KG1 (cell line): ENCODE results near the gene DPH5.
"Not testable (repeated sequence)": the region's sequence is repeated elsewhere in the genome, so short reads cannot be mapped to it uniquely, and the experiment has no call there.

Source experiments
- DNase-seq: peaks from one replicate; lab custom pipeline; 2025; lab: John Stamatoyannopoulos, UW

The DPH5 gene

GRCh38 chr1:100982793-100983192, 42.8 kb downstream of the DPH5 start:
- no peak for DNase-seq

- DNase-seq, result no peak
Measured at GRCh38 chr1:100979631-100980030, 46.0 kb downstream of the DPH5 start.

GRCh38 chr1:100976936-100977335, 48.6 kb downstream of the DPH5 start:
- DNase-seq, result no peak

GRCh38 chr1:100972185-100972584, 53.4 kb downstream of the DPH5 start:
- no peak for DNase-seq

GRCh38 chr1:100971021-100971420, 54.6 kb downstream of the DPH5 start:
- DNase-seq, result no peak

GRCh38 chr1:100969327-100969726, 56.3 kb downstream of the DPH5 start:
- DNase-seq, result no peak

GRCh38 chr1:100968621-100969020, 57.0 kb downstream of the DPH5 start:
- no peak for DNase-seq

GRCh38 chr1:100960098-100960497, 65.5 kb downstream of the DPH5 start:
- DNase-seq, result no peak

- DNase-seq, result no peak
Measured at GRCh38 chr1:100959502-100960060, 66.0 kb downstream of the DPH5 start.

GRCh38 chr1:100955322-100955721, 70.3 kb downstream of the DPH5 start:
- DNase-seq, result no peak

GRCh38 chr1:100953960-100954730, 71.4 kb downstream of the DPH5 start:
- no peak for DNase-seq

GRCh38 chr1:100952970-100953369, 72.6 kb downstream of the DPH5 start:
- not testable (repeated sequence) for DNase-seq

- DNase-seq, result no peak
Measured at GRCh38 chr1:100952104-100952745, 73.4 kb downstream of the DPH5 start.

GRCh38 chr1:100950781-100951180, 74.8 kb downstream of the DPH5 start:
- no peak for DNase-seq

- no peak for DNase-seq
Measured at GRCh38 chr1:100950337-100950736, 75.2 kb downstream of the DPH5 start.

- DNase-seq, result not testable (repeated sequence)
Measured at GRCh38 chr1:100949515-100950158, 75.9 kb downstream of the DPH5 start.

GRCh38 chr1:100948721-100949405, 76.7 kb downstream of the DPH5 start:
- not testable (repeated sequence) for DNase-seq

- not testable (repeated sequence) for DNase-seq
Measured at GRCh38 chr1:100947816-100948215, 77.8 kb downstream of the DPH5 start.

- not testable (repeated sequence) for DNase-seq
Measured at GRCh38 chr1:100946064-100946463, 79.5 kb downstream of the DPH5 start.

- DNase-seq, result no peak
Measured at GRCh38 chr1:100943533-100943932, 82.1 kb downstream of the DPH5 start.

GRCh38 chr1:100942304-100943046, 83.1 kb downstream of the DPH5 start:
- DNase-seq, result no peak
